ENCODE measurements around the gene EIF3A.
"Not testable (repeated sequence)": the region's sequence is repeated elsewhere in the genome, so short reads cannot be mapped to it uniquely, and the experiment has no call there.

The EIF3A gene

GRCh38 chr10:119103903-119104653 lies 23.5 kb upstream of the EIF3A start, which contains the start of gene DENND10:
Gene DENND10 (plus strand): TSS chr10:119104113. CDS start chr10:119104143, 30 bp downstream.
- TF ChIP-seq POLR2AphosphoS5 (IDR thresholded peaks at IDR 0.05; ENCODE audit: borderline replicate concordance, low read depth, low read length) (peak; percentile 62; the same call in 1 of the 2 replicates), FOXP2 (optimal IDR thresholded peaks at IDR 0.05; ENCODE audit: control extremely low read depth, extremely low read length, insufficient read depth) (no peak), EZH2 (IDR thresholded peaks at IDR 0.05) (no peak)
- Histone ChIP-seq H3K9me3 (ENCODE audit: low read depth, low read length) (no peaks in the 10 kb centered on the region), H3K36me3 (ENCODE audit: insufficient read depth, low read length) (no peaks in the 10 kb centered on the region), H3K27ac (no peak within 1 kb of the TSS), H3K9ac (ENCODE audit: insufficient read length) (peak within 1 kb of the TSS; percentile 51), H3K4me3 (peak within 1 kb of the TSS; percentile 86)
- DNase-seq (ENCODE audit: low read depth, low spot score) = no peak

- TF ChIP-seq FOXP2 (optimal IDR thresholded peaks at IDR 0.05; ENCODE audit: control extremely low read depth, extremely low read length, insufficient read depth) = no peak
- no peak for TF ChIP-seq EZH2 (IDR thresholded peaks at IDR 0.05)
- no peak for TF ChIP-seq POLR2AphosphoS5 (IDR thresholded peaks at IDR 0.05; ENCODE audit: borderline replicate concordance, low read depth, low read length)
- Histone ChIP-seq H3K36me3 (ENCODE audit: insufficient read depth, low read length) (no peaks in the 10 kb centered on the region), H3K9ac (ENCODE audit: insufficient read length) (no peak overlapping the region), H3K9me3 (ENCODE audit: low read depth, low read length) (no peaks in the 10 kb centered on the region), H3K27ac (no peak overlapping the region), H3K4me3 (no peak overlapping the region)
- DNase-seq (ENCODE audit: low read depth, low spot score) = no peak
These were observed 22.8 kb upstream of the EIF3A start for GRCh38 chr10:119103241-119103902.

- DNase-seq (ENCODE audit: low read depth, low spot score) = no peak
- Histone ChIP-seq H3K9ac (ENCODE audit: insufficient read length) (no peak overlapping the region), H3K4me3 (no peak overlapping the region), H3K9me3 (ENCODE audit: low read depth, low read length) (no peaks in the 10 kb centered on the region), H3K27ac (no peak overlapping the region), H3K36me3 (ENCODE audit: insufficient read depth, low read length) (no peaks in the 10 kb centered on the region)
- no peak for TF ChIP-seq POLR2AphosphoS5 (IDR thresholded peaks at IDR 0.05; ENCODE audit: borderline replicate concordance, low read depth, low read length)
- no peak for TF ChIP-seq EZH2 (IDR thresholded peaks at IDR 0.05)
- TF ChIP-seq FOXP2 (optimal IDR thresholded peaks at IDR 0.05; ENCODE audit: control extremely low read depth, extremely low read length, insufficient read depth) = no peak
These were observed 20.9 kb upstream of the EIF3A start for GRCh38 chr10:119101366-119102098.

- TF ChIP-seq FOXP2 (optimal IDR thresholded peaks at IDR 0.05; ENCODE audit: control extremely low read depth, extremely low read length, insufficient read depth) (no peak), POLR2AphosphoS5 (IDR thresholded peaks at IDR 0.05; ENCODE audit: borderline replicate concordance, low read depth, low read length) (no peak), EZH2 (IDR thresholded peaks at IDR 0.05) (no peak)
- no peaks in the 10 kb centered on the region for H3K36me3 ChIP-seq (ENCODE audit: insufficient read depth, low read length)
- no peak for DNase-seq (ENCODE audit: low read depth, low spot score)
- no peak overlapping the region for H3K9ac ChIP-seq (ENCODE audit: insufficient read length)
- H3K9me3 ChIP-seq (ENCODE audit: low read depth, low read length) = no peaks in the 10 kb centered on the region
- no peak overlapping the region for H3K27ac ChIP-seq
- H3K4me3 ChIP-seq = no peak overlapping the region
These were observed 20.0 kb upstream of the EIF3A start for GRCh38 chr10:119100434-119101238.

GRCh38 chr10:119098576-119098975 lies 18.0 kb upstream of the EIF3A start:
- DNase-seq (ENCODE audit: low read depth, low spot score) = no peak
- Histone ChIP-seq H3K9ac (ENCODE audit: insufficient read length) (no peak overlapping the region), H3K9me3 (ENCODE audit: low read depth, low read length) (no peaks in the 10 kb centered on the region)

GRCh38 chr10:119096641-119097415 lies 16.2 kb upstream of the EIF3A start:
- not testable (repeated sequence) for H3K27ac ChIP-seq; DNase-seq (ENCODE audit: low read depth, low spot score); H3K4me3 ChIP-seq; H3K36me3 ChIP-seq (ENCODE audit: insufficient read depth, low read length); H3K9ac ChIP-seq (ENCODE audit: insufficient read length); H3K9me3 ChIP-seq (ENCODE audit: low read depth, low read length)

More at GRCh38 chr10:119098576-119098975, 18.0 kb upstream of the EIF3A start:
- H3K27ac ChIP-seq = no peak overlapping the region
- no peaks in the 10 kb centered on the region for H3K36me3 ChIP-seq (ENCODE audit: insufficient read depth, low read length)
- no peak for TF ChIP-seq POLR2AphosphoS5 (IDR thresholded peaks at IDR 0.05; ENCODE audit: borderline replicate concordance, low read depth, low read length)
- TF ChIP-seq FOXP2 (optimal IDR thresholded peaks at IDR 0.05; ENCODE audit: control extremely low read depth, extremely low read length, insufficient read depth) = no peak
- no peak for TF ChIP-seq EZH2 (IDR thresholded peaks at IDR 0.05)
- H3K4me3 ChIP-seq = no peak overlapping the region

GRCh38 chr10:119095640-119096039 lies 15.0 kb upstream of the EIF3A start:
- no peaks in the 10 kb centered on the region for H3K9me3 ChIP-seq (ENCODE audit: low read depth, low read length)
- no peak for TF ChIP-seq FOXP2 (optimal IDR thresholded peaks at IDR 0.05; ENCODE audit: control extremely low read depth, extremely low read length, insufficient read depth)
- TF ChIP-seq EZH2 (IDR thresholded peaks at IDR 0.05) = no peak
- TF ChIP-seq POLR2AphosphoS5 (IDR thresholded peaks at IDR 0.05; ENCODE audit: borderline replicate concordance, low read depth, low read length) = no peak
- H3K4me3 ChIP-seq = no peak overlapping the region
- H3K27ac ChIP-seq = no peak overlapping the region
- no peaks in the 10 kb centered on the region for H3K36me3 ChIP-seq (ENCODE audit: insufficient read depth, low read length)
- H3K9ac ChIP-seq (ENCODE audit: insufficient read length) = no peak overlapping the region
- DNase-seq (ENCODE audit: low read depth, low spot score) = no peak
